SU-DHL-6 (cell line): ENCODE measurements around the gene NUP98.
A peak's percentile ranks its signal among the peaks of the same experiment; 100 is the strongest.

Source experiments
- H2AFZ ChIP-seq: fragments of 200-600 bp; sonication (generic); 2 replicates; pipeline ENCODE4 v1.6.1; 2014; ENCODE audit warnings: low read depth, mild to moderate bottlenecking, moderate library complexity, mixed read lengths, antibody characterized with exemption, low read length; ENCODE audit not compliant: severe bottlenecking
- H3F3A ChIP-seq: fragments of 200-600 bp; shearing (Covaris generic); 2 replicates; pipeline ENCODE4 v1.6.0; 2016; ENCODE audit warnings: antibody characterized with exemption, mild to moderate bottlenecking; ENCODE audit not compliant: insufficient read depth
- H3K27ac ChIP-seq: fragments of 200-600 bp; sonication (generic); 2 replicates; pipeline ENCODE4 v1.5.1; 2016; ENCODE audit warnings: low read depth, mild to moderate bottlenecking, low read length, moderate library complexity, mixed read lengths
- H3K27me3 ChIP-seq: fragments of 200-600 bp; sonication (generic), shearing (Covaris generic); 2 replicates; pipeline ENCODE4 v1.6.0; 2014; ENCODE audit warnings: mild to moderate bottlenecking, low read length
- H3K36me3 ChIP-seq: fragments of 200-600 bp; sonication (generic); 2 replicates; pipeline ENCODE4 v1.6.1; 2014; ENCODE audit warnings: mild to moderate bottlenecking, low read length, mixed read lengths
- H3K4me2 ChIP-seq: fragments of 300-600, 200-600 bp; shearing (Covaris generic), sonication (generic); 2 replicates; pipeline ENCODE4 v1.6.0; 2014; ENCODE audit warnings: low read length, low read depth, mild to moderate bottlenecking; ENCODE audit not compliant: poor library complexity, severe bottlenecking
- H3K4me3 ChIP-seq: fragments of 200-600 bp; sonication (generic); 2 replicates; pipeline ENCODE4 v1.5.1; 2014; ENCODE audit warnings: antibody characterized with exemption, low read length, mild to moderate bottlenecking, mixed read lengths; ENCODE audit not compliant: insufficient read depth, poor library complexity, severe bottlenecking
- H3K79me2 ChIP-seq: fragments of 200-600 bp; sonication (generic); 2 replicates; pipeline ENCODE4 v1.6.1; 2014; ENCODE audit warnings: mild to moderate bottlenecking, low read length, moderate library complexity; ENCODE audit not compliant: insufficient read depth
- H3K9ac ChIP-seq: fragments of 200-600 bp; sonication (generic); 2 replicates; pipeline ENCODE4 v1.7.0; 2014; ENCODE audit warnings: mild to moderate bottlenecking, low read length
- H3K9me2 ChIP-seq: fragments of 200-600 bp; sonication (generic); replicated peaks from 2 replicates; pipeline ENCODE4 v1.6.1; 2014; ENCODE audit warnings: low read length; ENCODE audit not compliant: insufficient read depth
- H3K9me3 ChIP-seq: fragments of 200-600 bp; sonication (generic); 2 replicates; pipeline ENCODE4 v1.6.1; 2014; ENCODE audit warnings: low read length, mixed read lengths; ENCODE audit not compliant: insufficient read depth
- H4K20me1 ChIP-seq: fragments of 200-600 bp; sonication (generic); 2 replicates; pipeline ENCODE4 v1.6.1; 2014; ENCODE audit warnings: low read depth, mild to moderate bottlenecking, antibody characterized with exemption, low read length, moderate library complexity, mixed read lengths
- EZH2phosphoT487 ChIP-seq: fragments of 200-600 bp; sonication (generic), shearing (Covaris generic); conservative IDR thresholded peaks from 2 replicates; pipeline ENCODE4 v1.6.1; 2018; ENCODE audit warnings: mild to moderate bottlenecking, antibody characterized with exemption, low read length, moderate library complexity, mixed read lengths
- TF ChIP-seq, protein P1 (sequence below): fragments of 200-600 bp; sonication (generic); IDR thresholded peaks from one replicate; pipeline ENCODE4 v1.5.1; 2017; ENCODE audit warnings: antibody characterized with exemption, mild to moderate bottlenecking, low read length, moderate library complexity; ENCODE audit not compliant: insufficient read depth, poor library complexity, severe bottlenecking

NUP98 gene

DNA sequence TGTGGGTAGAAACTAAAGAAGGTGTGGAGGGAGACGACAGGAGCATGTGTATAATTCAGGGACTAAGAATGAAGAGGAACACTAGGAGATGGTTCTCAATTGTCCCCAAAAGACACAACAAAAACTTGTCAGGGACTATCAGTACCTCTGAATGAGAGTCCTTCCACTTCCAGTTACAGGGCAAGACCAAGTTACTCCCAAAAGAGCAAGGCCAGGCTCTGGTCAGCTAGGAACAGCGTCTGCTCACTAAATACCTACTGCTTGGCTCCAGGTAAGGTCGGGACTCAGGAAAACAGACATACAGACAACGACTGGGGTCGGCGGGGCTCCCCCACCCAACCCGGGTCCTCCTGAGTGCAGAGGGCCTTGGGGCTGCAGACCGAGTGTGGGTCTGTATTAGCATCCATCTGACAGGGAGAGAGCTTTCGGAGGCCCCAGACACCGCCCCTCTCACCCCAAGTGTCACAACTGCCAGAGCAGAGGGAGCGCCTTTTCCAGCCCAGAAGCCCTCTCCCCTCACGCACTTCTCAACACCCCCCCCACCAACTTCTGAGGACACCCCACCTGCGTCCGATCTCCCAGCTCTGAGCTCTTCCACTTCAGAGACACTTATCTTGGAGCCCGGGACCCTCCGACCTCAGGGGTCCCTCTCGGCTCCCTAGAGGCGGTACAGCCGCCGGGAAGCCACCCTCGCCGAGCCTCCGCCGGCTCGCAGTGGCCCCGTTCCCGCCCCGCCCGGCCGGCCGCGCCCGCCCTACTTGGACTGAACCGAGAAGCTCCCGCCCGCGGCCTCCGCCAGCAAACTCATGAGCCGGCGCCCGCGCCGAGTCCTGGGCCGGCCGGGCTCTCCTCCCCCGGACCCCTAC, 42.9 kb upstream of the NUP98 start:
- Histone ChIP-seq H3K9ac (peak overlapping the region; percentile 83), H3K4me3 (peak overlapping the region; percentile 74), H2AFZ (peak overlapping the region; percentile 32), H3F3A (peaks cover 14% of the 10 kb centered on the region), H3K27me3 (no peaks in the 10 kb centered on the region), H3K4me2 (peak overlapping the region; percentile 82), H3K9me3 (no peaks in the 10 kb centered on the region), H3K27ac (peak overlapping the region; percentile 91), H3K79me2 (peaks cover 53% of the 10 kb centered on the region), H4K20me1 (no peaks in the 10 kb centered on the region; the same call in 1 of the 2 replicates), H3K36me3 (no peaks in the 10 kb centered on the region), H3K9me2 (no peaks in the 10 kb centered on the region)
- no peak for TF ChIP-seq EZH2phosphoT487
- TF ChIP-seq, protein P1, sequence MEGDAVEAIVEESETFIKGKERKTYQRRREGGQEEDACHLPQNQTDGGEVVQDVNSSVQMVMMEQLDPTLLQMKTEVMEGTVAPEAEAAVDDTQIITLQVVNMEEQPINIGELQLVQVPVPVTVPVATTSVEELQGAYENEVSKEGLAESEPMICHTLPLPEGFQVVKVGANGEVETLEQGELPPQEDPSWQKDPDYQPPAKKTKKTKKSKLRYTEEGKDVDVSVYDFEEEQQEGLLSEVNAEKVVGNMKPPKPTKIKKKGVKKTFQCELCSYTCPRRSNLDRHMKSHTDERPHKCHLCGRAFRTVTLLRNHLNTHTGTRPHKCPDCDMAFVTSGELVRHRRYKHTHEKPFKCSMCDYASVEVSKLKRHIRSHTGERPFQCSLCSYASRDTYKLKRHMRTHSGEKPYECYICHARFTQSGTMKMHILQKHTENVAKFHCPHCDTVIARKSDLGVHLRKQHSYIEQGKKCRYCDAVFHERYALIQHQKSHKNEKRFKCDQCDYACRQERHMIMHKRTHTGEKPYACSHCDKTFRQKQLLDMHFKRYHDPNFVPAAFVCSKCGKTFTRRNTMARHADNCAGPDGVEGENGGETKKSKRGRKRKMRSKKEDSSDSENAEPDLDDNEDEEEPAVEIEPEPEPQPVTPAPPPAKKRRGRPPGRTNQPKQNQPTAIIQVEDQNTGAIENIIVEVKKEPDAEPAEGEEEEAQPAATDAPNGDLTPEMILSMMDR: no peak

DNA sequence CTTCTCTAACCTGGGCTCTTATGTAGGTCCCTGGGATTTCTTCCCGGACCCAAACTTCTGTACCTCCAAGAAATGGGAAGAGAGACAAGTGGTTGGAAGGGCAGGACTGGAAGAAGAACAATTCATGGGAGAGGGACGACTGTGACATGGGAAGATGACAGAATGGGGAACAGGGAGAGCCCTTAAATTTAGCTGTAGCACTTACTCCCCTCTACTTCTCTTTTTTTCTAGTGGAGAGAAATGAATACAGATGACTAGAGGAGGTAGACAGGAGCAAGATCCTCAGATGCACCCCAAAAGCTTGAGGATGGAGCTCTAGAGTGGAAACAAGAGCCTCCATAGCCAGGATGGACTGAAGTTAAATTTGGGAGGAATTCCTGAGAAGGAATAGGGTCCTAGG, 41.1 kb upstream of the NUP98 start:
- H3K36me3 ChIP-seq: no peaks in the 10 kb centered on the region
- no peak overlapping the region for H3K4me3 ChIP-seq
- no peaks in the 10 kb centered on the region for H3K9me2 ChIP-seq
- no peak for TF ChIP-seq EZH2phosphoT487
- TF ChIP-seq, protein P1: no peak
- no peaks in the 10 kb centered on the region; the same call in 1 of the 2 replicates for H4K20me1 ChIP-seq
- H3K4me2 ChIP-seq: peak overlapping the region; percentile 82
- H3K9ac ChIP-seq: peak overlapping the region; percentile 83
- no peak overlapping the region for H2AFZ ChIP-seq
- H3K9me3 ChIP-seq: no peaks in the 10 kb centered on the region
- peaks cover 14% of the 10 kb centered on the region for H3F3A ChIP-seq
- H3K79me2 ChIP-seq: peaks cover 70% of the 10 kb centered on the region
- H3K27ac ChIP-seq: peak overlapping the region; percentile 91
- no peaks in the 10 kb centered on the region for H3K27me3 ChIP-seq

DNA sequence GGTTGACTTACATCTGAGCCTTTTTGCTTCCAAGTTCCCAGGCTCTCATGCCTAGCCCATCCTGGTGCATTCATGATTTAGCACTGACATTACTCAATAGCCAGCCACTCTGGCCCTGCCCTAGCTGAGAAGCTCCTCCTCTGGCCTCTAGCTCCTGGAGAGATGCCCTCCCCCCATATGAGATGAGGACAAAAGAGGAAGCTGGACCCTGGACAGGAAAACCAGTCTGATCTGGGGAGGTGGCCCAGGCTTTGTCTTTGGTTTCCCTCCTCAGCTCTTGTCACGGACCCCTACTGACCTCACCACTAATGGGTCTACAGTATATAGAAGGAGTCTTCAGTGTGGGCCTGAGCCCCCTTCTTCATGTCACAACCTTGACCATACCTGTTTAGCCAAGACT, 40.4 kb upstream of the NUP98 start:
- peaks cover 77% of the 10 kb centered on the region for H3K79me2 ChIP-seq
- H3K27ac ChIP-seq: no peak overlapping the region

More for the DNA sequence above, 40.4 kb upstream of the NUP98 start:
- Histone ChIP-seq H3K9ac (no peak overlapping the region), H3K9me2 (no peaks in the 10 kb centered on the region), H3F3A (peaks cover 10% of the 10 kb centered on the region), H3K9me3 (no peaks in the 10 kb centered on the region), H2AFZ (no peak overlapping the region), H3K4me2 (peak overlapping the region; percentile 82), H3K27me3 (no peaks in the 10 kb centered on the region), H3K36me3 (no peaks in the 10 kb centered on the region), H4K20me1 (no peaks in the 10 kb centered on the region; the same call in 1 of the 2 replicates), H3K4me3 (no peak overlapping the region)
- TF ChIP-seq EZH2phosphoT487: no peak
- TF ChIP-seq, protein P1: no peak
